OCI-LY3 (cell line): ENCODE measurements around the gene CDAN1.

Source experiments
- CTCF ChIP-seq: fragments of 200-600, 300-600 bp; sonication (generic); IDR thresholded peaks from 2 replicates; pipeline ENCODE4 v1.5.1; 2014; ENCODE audit warnings: antibody characterized with exemption, low read length, low read depth
- EZH2phosphoT487 ChIP-seq: fragments of 200-600 bp; shearing (Covaris generic); IDR thresholded peaks from 2 replicates; pipeline ENCODE4 v1.6.1; 2018; ENCODE audit warnings: antibody characterized with exemption, mixed run types, low read depth

- TF ChIP-seq CTCF: no peak
- no peak for TF ChIP-seq EZH2phosphoT487
Observed at GRCh38 chr15:42729409-42729808, 7.5 kb downstream of the CDAN1 start.
